GM19240 (cell line): ENCODE data around the gene RNF126.

ENCODE experiments used
- DNase-seq: peaks from one replicate; pipeline ENCODE4 v3.0.0; 2011; ENCODE audit warnings: low spot score; ENCODE audit not compliant: insufficient read length

The RNF126 gene

DNA sequence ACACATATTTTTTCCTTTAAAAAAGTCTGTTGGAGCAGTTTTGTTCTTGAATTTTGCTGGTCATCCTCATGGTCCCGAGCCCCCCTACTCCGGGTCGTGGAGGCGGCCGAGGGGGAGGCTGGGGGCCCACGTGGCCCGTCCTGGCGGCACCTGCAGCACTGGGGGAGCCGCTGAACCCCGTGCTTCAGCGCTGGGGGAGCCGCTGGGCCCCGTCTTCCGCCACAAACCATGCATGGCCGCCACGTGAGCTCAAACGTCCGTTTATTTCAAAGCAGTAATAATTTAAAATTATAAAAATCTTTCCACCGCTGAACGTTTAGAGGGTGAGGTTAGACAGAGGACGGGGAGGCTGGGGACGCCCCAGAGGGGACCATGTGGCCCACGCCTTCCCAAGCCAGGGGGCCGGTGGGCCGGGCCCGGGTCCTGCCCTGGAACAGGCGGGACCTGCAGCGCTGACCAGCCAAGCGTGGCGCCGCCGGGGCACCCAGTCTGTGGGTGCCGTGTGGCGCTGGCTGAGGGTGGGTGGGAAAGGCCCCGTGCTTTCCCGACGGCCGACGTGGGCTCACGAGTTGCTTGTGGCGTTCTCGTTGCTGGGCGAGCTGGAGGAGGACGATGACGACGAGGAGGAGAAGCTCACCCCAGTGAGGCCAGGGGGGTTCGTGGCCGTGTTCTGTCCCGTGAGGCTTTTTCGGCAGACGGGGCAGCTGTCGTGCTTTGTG is 15.3 kb downstream of the RNF126 start:
- no peak for DNase-seq

DNA sequence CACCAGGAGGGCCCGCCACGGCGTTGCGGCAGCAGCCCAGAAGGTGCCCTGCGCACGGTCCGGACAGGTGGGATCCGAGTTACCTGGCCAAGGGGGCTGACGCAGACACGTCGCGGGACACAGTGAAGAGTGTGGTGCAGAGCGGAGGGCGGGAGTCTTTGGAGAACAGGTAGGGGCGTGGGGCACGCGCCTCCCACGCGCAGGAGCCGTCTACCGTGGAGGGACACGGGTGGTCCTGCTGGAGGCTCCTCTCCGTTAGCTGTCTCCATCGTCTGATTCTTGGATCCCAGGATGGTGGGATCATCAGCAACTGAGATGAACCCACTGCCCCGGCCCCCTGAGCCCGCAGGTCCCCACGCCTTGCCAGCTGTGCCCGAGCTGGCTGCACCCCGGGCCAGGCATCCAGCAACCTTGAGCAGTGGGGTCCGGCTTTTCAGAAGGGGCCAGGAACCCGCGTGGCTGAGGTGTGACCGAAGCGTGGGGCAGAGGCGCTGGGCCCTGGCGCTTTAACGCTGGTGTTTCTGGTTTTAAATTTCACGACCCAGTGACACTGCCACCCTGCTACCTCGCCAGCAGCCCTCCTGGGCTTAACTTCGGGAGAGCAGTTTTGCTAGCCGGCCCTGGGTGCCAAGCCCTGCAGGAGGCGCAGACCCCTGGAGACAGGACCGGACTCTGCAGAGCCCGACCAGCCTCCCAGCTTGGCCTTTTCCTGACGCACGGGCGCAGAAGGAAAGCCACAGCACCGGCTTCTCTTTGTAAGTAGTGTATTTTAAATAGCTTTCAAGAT is 16.0 kb downstream of the RNF126 start:
- no peak for DNase-seq

DNA sequence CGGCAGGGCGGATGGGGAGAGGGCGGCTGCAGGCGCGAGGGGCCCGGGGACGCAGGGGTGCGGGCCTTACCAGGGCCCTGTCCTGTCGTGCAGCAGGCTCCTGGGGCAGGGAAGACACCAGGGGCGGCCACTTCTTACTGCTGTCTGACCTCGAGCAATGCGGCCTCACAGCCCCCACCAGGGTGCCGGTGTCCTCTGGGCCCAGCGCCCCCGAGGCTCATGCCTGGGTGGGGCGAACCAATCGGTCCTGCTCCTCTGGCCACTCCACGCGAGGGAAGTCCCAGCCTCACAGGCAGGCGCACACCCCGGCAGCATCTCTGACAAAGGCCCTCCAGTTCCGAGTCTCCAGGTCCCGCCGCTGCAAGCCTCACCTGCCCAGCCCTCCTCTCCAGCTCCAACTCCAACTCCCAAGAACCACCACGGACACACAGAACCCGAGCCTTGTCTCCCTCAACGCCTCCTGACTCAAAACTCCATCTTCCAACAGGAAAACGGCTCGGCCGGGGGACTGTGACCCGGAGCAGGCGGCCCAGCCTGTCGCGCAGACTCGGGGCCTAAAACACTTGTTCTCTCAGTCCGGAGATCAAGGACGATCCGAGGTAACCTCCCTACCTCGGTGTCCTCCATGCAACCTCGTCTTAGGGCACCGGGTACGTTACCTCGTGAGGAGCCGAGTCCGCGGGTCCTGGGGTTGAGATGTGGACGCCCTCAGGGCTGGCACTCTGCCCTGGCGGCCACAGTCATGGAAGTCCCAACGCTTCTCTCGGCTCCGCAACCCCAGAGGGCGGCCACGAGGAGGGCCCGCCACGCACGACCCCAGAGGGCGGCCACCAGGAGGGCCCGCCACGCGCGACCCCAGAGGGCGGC is 16.9 kb downstream of the RNF126 start:
- no peak for DNase-seq

DNA sequence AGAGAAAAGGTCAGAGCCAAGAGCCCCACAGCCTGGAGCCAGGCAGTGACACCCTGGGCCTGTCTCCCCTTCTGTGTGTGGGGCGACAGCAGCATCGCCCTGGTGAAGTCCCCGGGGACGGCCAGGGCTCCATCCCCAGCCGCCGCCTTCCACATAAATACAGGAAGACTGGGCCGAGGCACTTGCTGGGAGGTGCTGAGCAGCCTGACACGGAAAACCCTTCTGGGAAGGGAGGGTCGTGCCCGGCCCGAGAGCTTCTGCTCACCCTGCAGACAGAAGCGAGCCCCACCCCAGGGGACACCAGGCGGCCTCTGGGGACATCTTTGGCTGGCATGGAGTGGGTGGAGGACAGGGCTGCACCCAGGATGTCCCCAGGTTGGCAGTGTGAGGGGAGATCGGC is 18.2 kb downstream of the RNF126 start:
- no peak for DNase-seq

DNA sequence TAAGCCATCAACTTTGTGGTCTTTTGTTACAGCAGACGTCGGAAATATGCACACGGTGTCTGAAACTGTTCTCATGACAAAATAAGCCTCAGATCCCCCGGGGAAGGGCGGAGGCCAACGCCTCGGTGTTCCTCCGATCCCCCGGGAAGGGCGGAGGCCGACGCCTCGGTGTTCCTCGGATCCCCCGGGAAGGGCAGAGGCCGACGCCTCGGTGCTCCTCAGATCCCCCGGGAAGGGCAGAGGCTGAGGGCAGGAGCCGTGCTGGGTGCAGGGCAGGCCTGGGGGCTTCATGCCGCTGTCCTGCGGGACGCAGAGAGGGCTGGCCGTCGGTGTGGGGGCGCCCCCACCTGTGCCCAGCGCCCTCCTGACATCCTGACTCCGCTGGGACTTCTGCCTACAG is 18.7 kb downstream of the RNF126 start:
- no peak for DNase-seq

DNA sequence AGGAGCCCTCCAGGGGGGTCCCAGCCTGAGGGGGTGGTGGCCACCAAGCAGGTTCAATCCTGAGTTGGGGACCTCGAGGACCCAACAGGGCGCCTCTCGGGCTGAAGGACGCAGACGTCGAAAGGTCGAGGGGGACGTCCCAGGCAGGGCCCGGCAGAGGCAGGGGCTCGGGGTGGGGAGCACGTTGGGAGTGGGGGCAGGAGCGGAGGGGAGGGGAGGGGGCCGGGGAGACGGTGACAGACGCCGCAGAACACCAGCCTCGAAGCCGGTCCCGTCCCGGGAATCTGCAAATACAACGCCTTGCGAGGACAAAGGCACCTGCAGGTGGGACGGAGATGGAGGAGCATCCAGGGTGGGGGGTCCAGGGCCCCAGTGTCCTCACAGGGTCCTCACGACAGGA is 19.3 kb downstream of the RNF126 start:
- DNase-seq, result no peak

DNA sequence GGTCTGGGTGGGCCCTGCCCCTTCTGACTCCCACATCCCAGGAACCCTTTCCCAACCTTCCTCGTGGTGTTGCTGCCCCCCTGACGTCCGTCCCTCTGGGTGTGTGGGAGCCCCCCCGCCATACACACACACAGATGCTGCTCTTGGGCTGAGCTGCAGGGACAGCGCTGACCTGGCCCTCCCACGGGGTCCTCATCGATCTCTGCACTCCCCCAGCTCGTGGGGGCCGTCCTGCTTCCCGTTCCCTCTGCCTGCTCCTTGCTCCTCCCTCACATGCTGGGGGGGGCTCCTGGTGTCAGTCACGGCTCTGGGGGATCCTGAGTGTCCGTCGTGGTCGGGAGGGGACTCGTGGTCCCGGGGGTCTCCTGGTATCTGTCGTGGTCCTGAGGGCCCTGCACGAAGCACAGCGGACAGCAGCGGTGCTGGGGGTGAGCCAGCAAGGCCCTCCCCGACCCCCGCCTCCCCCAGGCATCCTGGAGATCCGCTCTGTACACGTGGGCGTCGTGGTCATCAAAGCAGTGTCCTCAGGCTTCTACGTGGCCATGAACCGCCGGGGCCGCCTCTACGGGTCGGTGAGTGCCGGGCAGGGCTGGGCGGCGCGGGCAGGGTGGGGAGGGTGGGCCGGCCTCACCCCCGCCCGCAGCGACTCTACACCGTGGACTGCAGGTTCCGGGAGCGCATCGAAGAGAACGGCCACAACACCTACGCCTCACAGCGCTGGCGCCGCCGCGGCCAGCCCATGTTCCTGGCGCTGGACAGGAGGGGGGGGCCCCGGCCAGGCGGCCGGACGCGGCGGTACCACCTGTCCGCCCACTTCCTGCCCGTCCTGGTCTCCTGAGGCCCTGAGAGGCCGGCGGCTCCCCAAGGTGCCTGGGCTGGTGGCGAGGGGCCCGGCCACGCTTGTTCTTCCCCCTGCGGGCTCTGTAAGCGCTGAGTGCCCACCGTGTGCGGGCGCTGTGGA is 20.0 kb downstream of the RNF126 start:
- DNase-seq, result no peak

DNA sequence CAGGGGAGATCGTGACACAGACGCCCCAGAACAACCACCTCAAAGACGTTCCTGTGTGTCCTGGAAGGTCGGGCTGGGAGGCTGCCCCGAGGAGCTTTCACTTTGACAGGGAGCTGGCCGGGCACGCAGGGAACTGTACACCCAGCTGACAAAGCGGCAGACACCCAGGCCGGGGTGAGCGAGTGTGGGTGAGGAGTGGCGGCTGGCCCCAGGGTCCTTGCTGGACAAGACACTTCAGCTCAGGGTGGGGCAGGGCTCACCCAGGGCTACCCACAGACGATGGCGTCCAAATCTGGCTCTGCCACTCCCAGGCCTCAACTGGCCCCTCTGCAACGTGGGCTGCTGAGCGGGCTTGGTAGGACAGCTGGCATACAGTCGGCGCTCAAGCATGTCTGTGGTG is 21.3 kb downstream of the RNF126 start:
- no peak for DNase-seq

DNA sequence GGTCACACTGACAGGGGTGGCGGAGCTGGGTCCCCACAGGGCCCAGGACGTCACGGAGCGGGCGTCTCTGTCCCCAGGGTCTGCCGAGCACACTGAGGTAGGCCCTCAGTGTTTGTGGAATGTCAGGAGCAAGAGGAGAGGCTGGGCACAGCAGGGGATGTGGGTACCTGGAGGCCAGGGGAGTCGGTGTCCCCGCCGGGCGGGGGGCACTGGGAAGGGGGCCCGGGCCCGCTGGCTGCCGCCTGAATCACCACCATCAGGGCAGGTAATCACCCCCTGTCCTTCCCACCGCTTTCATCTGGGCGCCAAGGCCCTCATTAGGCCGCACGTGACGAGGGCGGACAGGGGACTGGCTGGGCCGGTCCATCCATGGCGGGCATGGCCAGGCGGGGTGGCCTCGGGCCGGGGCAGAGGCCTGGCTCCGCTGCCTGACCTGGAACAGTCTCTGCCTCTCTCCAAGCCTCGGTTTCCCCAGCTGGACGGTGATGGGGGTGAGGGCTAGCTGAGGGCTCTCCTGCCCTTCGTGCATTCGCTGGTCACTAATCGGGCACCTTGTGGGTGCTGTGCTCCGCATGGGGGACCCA is 22.3 kb downstream of the RNF126 start:
- no peak for DNase-seq

DNA sequence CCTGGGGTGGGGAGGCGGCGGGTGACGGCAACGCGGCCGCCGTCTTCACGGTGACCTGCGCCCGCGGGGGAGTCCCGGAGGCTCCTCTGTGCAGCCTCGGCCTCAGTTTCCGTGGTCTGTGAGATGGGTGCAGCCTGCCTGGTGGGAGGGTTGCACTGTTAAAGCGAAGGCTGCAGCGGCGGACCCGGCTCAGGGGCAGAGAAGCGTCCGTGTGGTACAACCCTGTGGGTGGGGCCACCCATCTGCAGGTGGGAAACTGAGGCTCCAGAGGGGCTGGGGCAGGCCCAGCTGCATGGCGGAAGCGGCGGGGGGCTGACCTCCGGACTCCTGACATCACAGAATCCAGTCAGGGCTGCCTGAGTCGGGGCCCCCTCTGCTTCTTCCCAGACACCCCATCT is 22.9 kb downstream of the RNF126 start:
- no peak for DNase-seq

DNA sequence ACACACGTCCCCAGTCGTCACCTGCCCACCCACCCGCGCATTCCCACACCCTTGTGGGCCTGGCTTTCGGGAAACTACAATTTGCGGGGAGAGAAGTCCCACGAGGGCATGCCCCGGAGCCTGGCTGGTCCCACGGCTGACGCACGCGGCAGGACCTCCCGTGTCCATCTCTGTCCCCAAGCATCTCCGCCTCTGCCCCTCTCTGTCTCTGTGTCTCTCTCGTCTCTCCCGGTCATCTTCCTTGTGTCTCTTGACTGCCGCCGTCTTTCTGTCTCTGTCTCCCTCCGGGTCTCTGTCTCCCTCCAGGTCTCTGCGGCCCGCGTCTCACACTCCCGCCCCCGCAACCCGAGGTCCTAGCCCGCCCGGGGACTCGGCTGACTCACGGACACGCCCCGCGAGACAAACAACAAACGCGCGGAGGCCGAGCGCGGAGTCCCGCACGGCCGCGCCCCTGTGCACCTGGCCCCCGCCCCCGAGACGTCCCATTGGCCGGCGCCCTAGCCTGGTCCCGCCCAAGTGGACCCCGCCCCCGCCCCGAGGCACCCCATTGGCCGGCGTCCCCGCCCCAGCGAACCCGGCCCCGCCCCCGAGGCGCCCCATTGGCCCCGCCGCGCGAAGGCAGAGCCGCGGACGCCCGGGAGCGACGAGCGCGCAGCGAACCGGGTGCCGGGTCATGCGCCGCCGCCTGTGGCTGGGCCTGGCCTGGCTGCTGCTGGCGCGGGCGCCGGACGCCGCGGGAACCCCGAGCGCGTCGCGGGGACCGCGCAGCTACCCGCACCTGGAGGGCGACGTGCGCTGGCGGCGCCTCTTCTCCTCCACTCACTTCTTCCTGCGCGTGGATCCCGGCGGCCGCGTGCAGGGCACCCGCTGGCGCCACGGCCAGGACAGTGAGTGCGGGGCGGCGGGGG is 23.5 kb downstream of the RNF126 start, which contains the start of gene FGF22:
TSS of gene FGF22 (plus strand) at position 627 of the 908 bp plus-strand sequence. CDS start at position 674, 47 bp downstream.
- DNase-seq, result peak; percentile 96

DNA sequence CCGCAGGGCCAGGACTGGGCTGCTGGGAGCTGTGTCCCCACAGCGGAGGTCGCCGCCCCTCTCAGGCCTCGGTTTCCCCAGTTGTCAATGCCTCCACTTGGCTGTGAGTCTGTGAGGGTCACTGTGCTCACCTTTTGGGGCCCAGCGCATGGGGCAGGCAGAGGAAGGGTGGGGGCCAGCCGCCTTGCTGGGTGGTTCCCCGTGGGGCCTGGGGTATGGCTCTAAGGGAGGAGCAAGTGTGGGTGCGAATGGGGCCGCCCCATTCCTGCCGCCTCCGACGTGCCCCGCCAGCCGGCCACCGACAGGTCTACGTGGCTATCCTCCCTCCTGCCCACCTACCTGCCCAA is 24.1 kb downstream of the RNF126 start:
- DNase-seq, result no peak

DNA sequence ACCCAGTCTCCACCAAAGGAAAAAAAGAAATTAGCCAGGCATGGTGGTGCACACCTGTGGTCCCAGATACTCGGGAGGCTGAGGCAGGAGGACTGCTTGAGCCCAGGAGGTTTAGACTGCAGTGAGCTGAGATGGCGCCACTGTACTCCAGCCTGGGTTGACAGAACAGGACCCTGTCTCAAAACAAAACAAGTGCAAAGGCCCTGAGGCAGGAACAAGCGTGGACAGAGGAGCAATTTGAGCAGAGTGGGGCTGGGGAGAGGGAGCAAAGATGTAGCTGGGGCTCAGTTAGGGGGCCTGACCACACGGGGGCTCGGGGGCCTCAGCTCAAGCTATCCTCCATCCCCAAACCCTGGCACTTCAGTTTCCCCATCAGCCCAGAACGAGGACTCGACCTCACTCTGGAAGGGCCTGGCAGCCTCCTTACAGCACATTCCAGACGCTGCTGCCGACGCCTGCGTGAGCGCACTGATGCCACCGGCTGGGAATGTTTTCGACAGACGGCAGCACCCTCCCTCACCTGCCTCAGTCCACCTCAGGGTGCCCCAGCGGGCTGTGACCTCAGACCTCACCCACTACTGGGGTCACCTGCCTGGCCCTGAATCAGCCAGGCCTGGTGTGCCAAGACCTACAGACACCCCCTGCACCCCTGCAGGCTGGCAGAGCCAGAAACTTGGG is 27.9 kb downstream of the RNF126 start:
- DNase-seq, result no peak

DNA sequence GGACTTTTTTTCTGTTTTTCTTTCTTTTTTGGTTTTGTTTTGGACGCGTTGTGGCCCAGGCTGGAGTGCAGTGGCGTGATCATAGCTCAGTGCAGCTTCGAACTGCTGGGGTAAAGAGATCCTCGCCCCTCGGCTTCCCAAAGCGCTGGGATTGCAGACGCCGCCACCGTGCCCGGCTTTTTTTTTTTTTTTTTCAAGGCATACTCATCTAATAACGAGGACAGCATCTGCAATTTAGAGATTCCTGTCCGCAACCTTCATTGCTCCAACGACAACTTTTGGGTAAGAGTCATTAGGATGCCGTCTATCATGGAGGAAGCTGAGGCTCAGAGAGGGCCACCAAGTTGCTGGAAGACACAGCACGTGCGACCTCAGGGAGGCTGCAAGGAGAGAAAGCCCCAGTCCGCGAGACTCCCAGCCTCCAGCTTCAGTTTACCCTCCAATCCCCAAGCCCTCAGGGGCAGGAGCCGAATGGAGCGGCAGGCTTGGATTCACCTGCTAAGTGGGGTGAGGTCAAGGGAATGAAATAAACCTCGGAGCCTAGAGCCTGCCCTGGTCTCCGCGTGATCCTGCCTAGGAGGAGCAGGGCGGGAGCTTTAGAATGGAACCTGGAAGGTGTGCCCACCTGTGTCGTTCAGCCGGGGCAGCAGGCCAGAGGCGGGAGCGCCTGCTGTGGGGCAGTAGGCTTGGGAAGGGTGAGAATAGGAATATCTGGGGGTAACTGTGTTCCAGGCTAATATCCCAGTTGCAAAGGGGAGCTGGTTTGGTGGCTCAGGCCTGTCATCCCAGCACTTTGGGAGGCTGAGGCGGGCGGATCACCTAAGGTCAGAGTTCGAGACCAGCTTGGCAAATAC is 29.0 kb downstream of the RNF126 start:
- no peak for DNase-seq

DNA sequence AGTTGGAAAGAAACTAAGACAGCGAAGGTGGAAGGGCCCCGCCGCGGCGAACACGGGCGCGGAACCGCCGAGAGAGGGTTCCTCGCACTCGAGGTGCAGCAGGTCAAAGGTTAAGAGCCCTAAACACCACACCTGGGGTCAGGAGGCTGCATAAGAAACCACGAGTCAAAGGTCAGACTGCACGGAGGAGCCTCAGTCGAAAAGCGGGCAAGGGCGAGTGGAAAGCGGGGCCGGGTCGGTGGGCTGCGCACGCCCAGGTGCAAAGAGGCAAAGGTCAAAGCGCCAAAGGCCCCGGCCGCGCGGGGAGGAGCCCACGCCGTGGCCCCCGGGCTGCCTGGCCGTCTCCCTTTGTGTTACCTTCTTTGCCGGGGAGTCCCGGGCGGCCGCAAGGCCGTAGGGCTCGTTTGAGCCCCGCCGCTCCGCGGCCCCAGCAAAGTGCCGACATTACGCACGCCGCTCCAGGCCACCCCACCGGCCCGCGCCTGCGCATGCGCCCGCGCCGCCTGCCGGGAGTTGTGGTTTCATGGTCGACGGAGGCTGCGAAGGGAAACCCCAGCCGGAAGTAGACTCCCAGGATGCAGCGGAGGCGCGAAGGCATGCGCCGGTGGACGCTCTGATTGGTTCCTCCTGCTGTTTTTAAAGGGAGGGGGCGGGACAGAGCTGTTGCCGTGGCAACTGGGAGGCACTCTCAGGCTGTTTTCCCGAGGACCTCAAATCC is 29.8 kb downstream of the RNF126 start, which contains the start of gene POLRMT:
TSS of gene POLRMT (minus strand) at position 470 of the 718 bp plus-strand sequence. CDS start at position 445, 25 bp downstream.
- peak; percentile 100 for DNase-seq

DNA sequence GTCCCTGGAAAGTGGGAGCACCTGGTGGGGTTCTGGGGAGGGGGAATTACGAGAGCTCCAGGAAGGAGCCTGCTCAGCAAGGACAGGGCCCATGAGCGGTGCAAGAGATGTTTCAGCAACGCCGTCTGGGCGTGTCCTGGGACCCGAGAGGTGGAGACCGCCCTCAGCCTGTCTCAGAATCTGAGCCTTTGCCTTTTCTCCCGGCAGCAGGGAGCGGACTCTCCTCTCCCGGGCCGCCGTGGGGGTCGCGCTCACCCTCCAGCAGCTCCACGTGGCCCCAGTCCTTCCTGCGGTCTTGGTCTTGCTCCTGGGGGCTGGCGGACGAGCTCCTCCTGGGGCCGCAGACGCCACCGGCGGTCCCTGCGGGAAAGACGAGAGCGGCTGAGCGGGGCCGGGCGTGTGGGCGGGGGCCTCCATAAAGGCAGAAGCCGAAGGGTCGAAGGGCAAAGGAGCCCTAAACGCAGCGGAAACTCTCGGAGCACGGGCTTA is 30.4 kb downstream of the RNF126 start:
- DNase-seq, result peak; percentile 85
